GM19438 (cell line): Measurements from ENCODE around the gene PTPN9.
"Not testable (repeated sequence)": the region's sequence is repeated elsewhere in the genome, so short reads cannot be mapped to it uniquely, and the experiment has no call there.

ENCODE experiments used
- ATAC-seq: cut with Tn5 transposase; IDR thresholded peaks from one replicate; pipeline ENCODE4 v1.9.1; 2021; ENCODE audit warnings: low read depth; ENCODE audit not compliant: unreplicated experiment

PTPN9 gene

GRCh38 chr15:75533945-75534344 is 45.2 kb downstream of the PTPN9 start:
- no peak for ATAC-seq

GRCh38 chr15:75532413-75533250 is 46.5 kb downstream of the PTPN9 start:
- no peak for ATAC-seq

GRCh38 chr15:75531041-75531450 is 48.1 kb downstream of the PTPN9 start:
- ATAC-seq, result no peak

- ATAC-seq, result no peak
These were observed 48.9 kb downstream of the PTPN9 start for GRCh38 chr15:75530169-75530568.

- not testable (repeated sequence) for ATAC-seq
These were observed 53.4 kb downstream of the PTPN9 start for GRCh38 chr15:75525756-75526155.

- ATAC-seq, result no peak
These were observed 56.1 kb downstream of the PTPN9 start for GRCh38 chr15:75523011-75523410.

GRCh38 chr15:75517233-75517632 is 61.9 kb downstream of the PTPN9 start:
- no peak for ATAC-seq

- no peak for ATAC-seq
These were observed 70.1 kb downstream of the PTPN9 start for GRCh38 chr15:75508840-75509532.

- no peak for ATAC-seq
These were observed 76.8 kb downstream of the PTPN9 start for GRCh38 chr15:75502360-75502759.

GRCh38 chr15:75493732-75494131 is 85.4 kb downstream of the PTPN9 start:
- ATAC-seq, result no peak

GRCh38 chr15:75483961-75484360 is 95.2 kb downstream of the PTPN9 start:
- ATAC-seq, result no peak

GRCh38 chr15:75483556-75483955 is 95.6 kb downstream of the PTPN9 start:
- not testable (repeated sequence) for ATAC-seq

- ATAC-seq, result no peak
These were observed 96.0 kb downstream of the PTPN9 start for GRCh38 chr15:75483106-75483505.

GRCh38 chr15:75480463-75480862 is 98.7 kb downstream of the PTPN9 start:
- not testable (repeated sequence) for ATAC-seq

GRCh38 chr15:75479670-75480069 is 99.4 kb downstream of the PTPN9 start:
- ATAC-seq, result no peak

- ATAC-seq, result not testable (repeated sequence)
These were observed 102.0 kb downstream of the PTPN9 start for GRCh38 chr15:75477094-75477493.

GRCh38 chr15:75468913-75469598 is 110.1 kb downstream of the PTPN9 start:
- no peak for ATAC-seq

- ATAC-seq, result no peak
These were observed 118.5 kb downstream of the PTPN9 start for GRCh38 chr15:75460646-75461045.

GRCh38 chr15:75459581-75459980 is 119.5 kb downstream of the PTPN9 start:
- ATAC-seq, result no peak

GRCh38 chr15:75456710-75457109 is 122.4 kb downstream of the PTPN9 start:
- no peak for ATAC-seq

- no peak for ATAC-seq
These were observed 123.1 kb downstream of the PTPN9 start for GRCh38 chr15:75455982-75456531.
